CD4-positive, alpha-beta T cell treated with Interleukin-4 for 4 hours (primary cell): Measurements from ENCODE around the gene ZMIZ1.

Source experiments
- DNase-seq: peaks from one replicate; pipeline ENCODE4 v3.0.0-alpha.2; 2020

Gene ZMIZ1

DNA sequence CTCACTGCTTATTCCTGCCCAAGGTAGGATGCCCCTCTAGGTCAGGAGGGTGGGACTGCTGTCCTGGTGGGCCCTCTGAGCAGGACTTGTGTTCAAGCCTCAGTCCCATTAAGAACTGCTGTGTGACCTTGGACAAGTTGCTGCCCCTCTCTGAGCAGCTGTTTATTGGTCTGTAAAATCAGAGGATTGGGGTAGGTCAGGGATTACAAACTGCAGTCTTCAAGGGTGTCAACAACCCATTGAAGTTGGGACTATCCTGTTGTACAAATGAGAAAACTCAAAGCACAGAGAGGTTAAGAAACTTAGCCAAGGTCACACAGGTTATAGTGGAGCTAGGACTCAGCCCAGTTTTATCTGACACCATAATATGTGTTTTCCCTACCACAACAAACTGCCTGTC, 55.3 kb downstream of the ZMIZ1 start:
- no peak for DNase-seq

- DNase-seq = no peak
These were observed 56.3 kb downstream of the ZMIZ1 start for GRCh38 chr10:79125092-79125491.

DNA sequence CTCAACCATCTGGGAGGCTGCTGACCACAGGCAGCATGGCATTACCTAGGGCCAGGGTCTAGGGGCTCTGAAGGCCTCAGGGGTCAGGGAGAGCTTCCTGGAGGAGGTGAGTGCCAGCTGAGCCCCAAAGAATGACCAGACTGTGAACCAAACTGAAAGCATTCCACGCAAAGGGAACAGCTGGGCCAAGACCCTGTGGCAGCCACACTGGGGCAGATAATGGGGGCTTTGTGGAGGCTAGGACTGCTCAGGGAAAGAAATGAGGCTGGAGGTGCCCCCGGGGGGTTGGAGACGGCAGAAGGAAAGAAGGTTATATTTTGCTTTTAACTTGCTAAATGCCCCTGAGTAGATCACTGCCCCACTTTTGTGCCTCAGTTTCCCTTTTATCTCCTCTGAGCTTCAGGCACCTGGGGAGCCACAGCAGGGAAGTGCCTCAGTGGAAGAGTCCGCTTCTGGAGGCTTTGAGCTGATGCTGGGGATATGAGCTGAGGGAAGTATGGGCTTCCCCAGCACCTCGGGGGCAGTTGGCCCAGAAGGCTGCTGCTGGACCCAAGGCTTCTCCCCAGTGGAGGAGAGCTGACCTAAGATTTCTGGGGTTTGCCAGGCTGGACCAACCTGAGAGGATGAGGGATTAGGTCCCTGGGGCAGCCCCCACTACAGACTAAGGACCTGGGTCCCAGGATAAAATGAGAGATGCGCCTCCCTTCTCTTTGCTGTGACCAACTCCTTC, 57.8 kb downstream of the ZMIZ1 start:
- no peak for DNase-seq

GRCh38 chr10:79127151-79127961, 58.6 kb downstream of the ZMIZ1 start:
- no peak for DNase-seq

DNA sequence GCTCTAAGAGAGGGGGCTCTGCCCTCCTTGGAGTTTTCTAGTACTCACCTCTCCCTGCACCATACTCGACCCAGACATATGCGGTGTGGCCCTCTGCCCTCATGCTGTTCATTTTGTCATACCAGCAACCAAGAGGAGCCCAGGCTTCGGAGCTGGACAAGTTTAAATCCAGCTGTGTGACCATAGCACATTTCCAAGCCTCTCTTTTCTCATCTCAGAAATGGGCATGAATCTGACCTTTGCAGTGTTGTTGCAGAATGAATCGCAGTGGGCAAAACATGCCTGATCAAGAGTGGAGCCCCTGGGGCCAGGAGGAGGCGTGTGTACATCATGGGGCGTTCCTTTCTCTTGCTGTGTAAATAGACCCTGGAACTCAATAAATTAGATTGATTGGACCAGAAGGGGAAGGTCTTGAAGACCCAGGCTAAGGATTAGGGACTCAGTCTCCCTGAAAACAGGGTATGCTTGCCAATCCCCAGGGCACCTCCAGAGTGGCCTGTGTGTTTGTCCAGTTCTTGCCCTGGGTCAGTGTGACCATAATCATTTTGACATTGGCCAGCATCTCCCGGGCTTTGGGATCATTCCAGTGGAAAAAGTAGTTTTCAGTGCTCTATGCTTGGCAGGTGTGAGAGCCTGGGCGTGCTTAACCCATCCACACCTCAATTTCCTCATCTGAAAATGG, 59.6 kb downstream of the ZMIZ1 start:
- no peak for DNase-seq

DNA sequence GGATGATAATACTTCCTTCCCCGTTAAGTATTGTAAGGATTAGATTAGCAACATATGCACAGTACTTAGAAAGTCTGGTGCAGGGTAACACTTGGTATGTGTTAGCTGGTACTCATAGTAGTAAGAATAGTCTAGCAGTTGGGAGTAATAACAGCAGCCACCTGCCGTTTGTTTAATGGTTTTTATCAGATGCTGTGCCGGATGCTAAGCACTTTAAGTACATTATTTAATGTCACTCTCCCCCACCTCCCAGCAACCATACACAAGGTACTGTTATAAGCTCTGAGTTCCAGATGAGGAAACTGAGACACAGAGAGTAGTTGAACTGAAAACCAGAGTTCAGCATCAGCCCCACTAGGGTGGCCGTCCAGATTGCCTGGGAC, 60.1 kb downstream of the ZMIZ1 start:
- DNase-seq = no peak

DNA sequence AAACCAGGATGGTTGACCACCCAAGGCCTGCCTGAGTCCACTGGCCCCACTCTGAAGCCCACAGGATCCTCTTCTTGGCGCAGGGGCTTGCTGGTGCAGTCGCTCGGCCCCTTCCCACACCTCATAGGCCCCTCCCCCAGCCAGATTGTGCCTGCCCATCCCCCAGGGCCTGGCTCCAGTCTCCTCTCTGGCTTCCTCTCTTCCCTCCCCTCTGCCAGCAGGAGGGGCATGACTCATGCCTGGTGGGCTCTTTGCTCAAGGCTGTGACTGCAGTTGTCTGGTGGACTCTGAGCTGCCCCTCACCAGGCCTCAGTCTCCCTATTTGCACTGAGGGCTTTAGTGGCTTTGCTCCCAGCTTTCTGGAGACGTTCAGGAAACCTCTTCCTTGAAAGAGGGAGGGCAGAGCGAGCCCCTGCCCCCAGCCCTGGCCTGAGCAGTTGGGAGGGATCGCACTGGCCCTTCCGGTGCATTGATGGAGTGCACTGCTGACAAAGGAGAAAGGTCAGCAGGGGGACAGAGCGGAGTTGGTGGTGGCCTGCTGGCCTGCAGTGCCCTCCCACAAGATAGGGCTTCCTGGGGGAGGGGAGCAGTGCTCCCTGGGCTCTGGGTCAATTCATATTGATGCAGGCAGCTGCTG, 60.7 kb downstream of the ZMIZ1 start:
- no peak for DNase-seq

GRCh38 chr10:79130255-79130654, 61.5 kb downstream of the ZMIZ1 start:
- DNase-seq = no peak

DNA sequence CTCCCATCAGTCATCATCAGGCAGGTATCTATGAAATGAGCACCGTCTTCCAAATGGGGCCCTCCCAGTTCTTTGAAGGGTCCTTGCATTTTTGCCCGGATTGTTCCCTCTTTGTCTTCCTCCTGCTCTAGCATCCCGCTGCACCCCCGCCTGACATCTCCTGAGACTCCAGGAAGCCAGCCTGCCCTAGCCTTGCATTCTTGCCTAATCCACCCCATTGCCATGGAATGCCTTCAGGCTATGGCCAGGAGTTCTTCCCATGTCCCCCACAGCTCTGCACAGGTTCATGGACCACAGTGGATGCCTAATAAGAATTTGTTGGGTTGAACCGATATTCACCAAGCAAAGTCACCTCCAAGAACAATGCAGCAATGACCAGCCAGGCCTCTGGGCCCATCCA, 62.1 kb downstream of the ZMIZ1 start:
- DNase-seq = no peak

DNA sequence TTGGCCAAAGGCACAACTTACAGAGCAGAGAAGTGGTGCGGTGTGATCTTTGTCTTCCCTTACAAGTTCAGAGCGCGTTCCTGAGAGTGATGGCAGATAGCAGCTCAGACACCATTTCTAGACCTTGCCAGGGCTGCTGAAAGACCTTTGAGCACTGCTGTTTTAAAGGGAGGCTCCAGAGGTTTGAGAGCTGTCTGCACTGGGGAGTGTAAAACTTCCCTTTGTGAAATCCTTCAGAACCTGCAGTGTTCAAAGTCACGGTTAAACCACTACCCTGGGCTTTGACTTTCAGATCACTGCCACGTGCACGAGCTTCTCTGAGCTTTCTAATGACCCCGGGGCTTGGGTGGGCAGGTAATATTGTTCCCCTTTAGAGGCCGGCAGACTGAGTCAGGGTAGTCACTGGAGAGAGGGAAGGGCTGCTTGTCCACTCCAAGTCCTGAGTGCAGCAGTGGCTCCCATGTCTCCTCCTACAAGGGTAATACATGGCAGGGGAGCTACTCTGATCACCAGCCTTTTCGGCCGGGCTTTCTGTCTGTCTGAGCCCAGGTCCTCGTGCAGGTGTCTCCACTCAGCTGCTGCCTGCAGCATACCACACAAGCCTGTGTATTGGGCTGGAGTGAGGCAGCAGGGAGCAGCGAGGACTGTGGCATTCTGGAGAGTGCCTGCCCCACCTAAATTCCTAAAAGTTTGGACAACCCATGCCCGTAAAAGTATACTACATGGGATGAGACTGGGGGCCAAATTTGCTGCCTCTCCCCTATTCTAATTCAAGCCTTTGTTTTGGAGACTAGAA, 63.3 kb downstream of the ZMIZ1 start:
- no peak for DNase-seq

DNA sequence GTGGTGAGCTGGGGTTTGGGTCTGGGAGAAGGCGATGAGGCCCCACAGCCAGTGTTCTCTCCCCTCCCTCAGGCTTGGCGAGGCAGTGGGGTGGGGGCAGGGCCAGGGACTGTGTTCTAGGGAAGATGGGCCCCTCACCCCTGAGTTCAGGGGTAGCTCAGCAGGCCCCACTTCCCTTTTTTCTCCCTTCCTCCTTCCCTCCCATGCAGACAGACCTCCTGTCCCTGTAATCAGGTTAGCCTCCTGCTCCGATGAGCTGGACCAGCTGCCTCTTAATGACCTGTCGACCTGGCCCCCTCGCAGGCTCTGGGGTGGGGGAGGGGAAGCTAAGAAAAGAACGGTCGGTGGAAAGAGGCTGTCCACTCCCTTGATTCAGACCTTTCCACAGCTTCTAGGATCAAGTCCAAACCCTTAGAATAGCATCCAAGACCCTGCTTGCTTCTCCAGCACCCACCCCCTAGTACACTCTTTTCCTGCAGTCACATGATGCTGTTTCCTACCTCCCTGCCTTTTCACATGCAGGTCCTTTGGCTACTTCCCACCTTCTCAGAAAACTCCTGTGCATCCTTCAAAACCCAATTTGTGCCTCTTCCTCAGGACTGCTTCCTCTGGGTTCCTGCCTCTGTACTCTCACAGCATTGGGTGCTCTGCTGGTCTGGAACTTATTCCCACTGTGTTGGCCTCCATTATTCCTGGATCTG, 64.1 kb downstream of the ZMIZ1 start:
- DNase-seq = no peak

- no peak for DNase-seq
These were observed 64.7 kb downstream of the ZMIZ1 start for GRCh38 chr10:79133416-79133815.

- no peak for DNase-seq
These were observed 67.0 kb downstream of the ZMIZ1 start for GRCh38 chr10:79135790-79136189.

- DNase-seq = no peak
These were observed 67.7 kb downstream of the ZMIZ1 start for GRCh38 chr10:79136236-79137005.

GRCh38 chr10:79137300-79137756, 68.6 kb downstream of the ZMIZ1 start:
- DNase-seq = no peak

DNA sequence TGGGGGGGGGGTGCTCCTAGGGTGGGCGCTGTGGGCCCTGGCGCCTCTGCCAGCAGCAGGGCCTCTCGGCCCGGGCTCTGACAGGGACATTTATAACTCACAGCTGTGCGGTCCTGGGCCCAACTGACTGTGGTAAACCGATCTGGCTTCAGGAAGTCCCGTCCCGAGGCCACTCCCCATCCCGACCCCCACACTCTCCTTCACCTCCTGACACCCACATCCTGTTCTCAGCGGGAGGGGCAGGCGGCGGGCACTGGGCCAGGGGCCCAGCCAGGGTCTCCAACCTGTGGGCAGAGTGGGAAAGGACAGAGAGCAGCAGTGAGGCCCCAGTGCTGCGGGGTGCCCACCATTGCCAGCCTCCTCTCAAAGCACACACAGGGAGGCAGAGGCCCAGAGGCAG, 69.1 kb downstream of the ZMIZ1 start:
- DNase-seq = peak; percentile 30

DNA sequence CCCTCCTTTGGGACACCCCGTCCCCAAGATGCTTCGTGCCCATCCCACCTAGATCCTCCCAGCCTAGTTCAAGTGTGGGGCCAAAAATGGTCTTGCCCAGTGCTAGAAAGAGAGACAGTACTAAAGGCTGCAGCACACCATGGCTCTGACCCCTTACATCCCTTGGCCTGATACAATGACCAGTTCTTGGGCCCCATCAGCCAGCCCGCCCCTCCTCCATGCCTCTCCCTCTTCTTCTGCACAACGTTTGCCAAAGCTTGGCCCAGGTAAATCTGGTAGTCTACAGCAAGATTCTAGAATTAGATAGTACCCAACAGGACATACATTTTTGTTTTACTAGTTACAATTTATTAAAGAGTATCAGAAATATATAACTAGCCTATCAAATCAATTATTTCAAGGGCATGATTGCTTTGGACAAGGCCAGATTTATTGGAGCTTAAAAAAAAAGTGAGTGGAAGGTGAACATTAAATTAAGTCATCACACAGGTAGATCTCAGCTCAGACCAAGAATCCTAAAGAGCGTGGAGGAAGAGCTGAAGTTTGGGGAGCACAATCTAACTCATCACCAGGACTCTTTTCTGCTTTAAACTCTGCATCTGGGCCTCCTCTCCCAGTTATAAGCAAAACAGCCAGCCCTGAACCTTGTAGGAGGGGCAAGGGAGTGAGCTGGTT, 69.8 kb downstream of the ZMIZ1 start:
- no peak for DNase-seq

- DNase-seq = no peak
These were observed 70.5 kb downstream of the ZMIZ1 start for GRCh38 chr10:79139124-79139835.

DNA sequence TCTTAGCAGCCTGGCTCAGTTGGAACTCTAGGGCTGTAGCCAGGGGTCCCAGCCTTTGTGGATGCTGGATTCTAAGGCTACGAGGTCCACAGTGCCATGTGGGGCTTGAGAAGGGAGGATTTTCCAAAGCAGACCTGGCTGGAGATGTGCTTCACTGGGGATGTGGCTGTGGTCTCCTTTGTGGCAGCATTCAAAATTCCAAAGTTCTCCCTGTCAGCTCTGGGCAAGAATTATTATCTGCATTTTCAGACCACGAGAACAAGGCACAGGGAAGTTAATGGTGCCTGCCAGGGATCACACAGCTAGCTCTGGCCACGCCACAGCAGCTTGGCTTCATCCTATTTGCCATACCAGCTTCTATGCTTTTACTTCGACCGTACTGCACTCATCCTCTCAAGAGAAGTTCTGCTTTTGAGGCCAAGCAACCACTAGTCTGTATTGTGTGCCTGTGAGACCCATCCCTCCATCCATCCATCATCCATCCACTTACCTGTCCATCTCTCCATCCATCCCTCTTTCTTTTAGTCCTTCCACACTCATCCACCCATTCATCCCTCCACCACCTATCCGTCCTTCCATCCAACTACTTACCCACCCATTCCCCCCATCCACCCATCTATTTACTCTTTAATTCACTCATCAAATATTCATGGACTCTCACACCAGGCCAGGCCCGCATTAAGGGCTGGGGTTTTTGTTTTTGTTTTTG, 71.5 kb downstream of the ZMIZ1 start:
- DNase-seq = no peak
